Measurements from ENCODE around the gene RASA3.

Gene RASA3

DNA sequence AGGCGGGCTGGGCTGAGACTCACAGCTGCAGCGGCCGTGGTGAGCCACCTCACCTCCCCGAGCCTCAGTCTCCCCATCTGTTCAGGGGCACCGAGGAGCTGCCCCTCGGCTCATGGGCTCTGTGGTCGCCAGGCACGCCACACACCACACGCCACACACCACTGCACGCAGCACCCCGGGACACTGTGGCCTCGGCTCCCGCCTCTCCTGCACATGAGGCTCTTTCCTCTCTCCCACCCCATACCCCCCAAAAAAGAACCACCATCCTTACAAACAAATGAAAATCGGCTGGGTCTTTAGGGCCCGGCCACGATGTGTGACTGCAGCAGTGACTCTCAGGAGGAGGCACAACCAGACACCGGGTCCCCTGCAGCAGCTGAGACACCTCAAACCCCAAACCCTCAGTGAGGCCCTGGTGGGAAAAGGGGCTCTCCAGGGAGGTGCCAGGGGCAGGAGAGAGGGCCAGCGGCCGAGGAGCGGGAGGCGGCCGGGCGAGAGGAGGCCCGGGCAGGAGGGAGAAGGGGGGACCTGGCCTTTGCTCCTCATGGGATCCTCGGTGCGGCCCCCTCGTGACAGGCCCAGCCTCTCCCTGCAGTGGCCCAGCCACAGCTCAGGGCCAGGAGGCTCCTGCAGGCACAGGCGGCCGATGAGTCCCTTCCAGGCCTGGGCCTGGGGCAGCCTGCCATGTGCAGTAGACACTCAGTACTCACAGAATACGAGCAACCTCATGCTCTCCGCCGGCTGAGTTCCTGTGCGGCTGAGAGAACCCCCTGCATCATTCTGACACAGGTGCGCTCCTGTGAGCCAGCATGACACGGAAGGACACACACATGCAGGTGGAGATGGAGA lies 66.3 kb downstream of the RASA3 start:
- DNase-seq (ENCODE audit: low read depth): no peak

DNA sequence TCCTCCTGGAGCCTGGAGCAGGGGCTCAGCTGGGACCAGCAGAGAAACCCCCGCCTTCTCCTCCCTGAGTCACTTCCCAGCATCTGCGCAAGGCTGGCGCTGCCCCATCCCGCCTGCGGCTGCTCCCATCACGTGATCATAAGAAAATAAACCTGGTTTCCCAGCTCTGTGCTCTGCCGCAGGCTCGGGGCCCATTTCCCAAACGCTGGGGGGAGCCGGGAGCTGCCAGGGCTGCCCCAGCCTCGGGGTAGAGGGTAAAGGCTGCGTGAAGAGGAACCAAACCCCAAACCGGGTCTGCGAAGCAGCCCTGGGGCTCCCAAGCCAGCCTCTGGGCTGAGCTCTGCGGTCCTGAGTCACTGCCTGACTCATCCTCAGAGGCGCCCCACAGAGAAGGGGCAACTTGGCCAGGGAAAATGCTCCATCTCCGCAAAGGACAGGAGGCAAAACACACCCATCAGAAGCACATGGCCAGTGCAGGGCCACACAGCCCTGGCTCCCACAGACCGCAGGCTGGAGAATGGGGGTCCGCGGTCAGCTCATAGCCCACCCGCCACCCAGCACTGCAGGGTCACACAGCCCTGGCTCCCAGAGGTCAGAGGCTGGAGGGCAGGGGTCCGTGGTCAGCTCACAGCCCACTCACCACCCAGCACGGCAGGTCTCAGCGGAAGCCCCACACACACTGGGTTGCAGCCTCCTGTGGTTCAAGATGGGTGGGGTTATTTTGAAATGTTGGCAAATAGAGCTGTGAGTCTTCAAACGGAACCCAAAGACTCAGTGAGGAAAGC lies 67.1 kb downstream of the RASA3 start:
- DNase-seq (ENCODE audit: low read depth): peak; percentile 32

DNA sequence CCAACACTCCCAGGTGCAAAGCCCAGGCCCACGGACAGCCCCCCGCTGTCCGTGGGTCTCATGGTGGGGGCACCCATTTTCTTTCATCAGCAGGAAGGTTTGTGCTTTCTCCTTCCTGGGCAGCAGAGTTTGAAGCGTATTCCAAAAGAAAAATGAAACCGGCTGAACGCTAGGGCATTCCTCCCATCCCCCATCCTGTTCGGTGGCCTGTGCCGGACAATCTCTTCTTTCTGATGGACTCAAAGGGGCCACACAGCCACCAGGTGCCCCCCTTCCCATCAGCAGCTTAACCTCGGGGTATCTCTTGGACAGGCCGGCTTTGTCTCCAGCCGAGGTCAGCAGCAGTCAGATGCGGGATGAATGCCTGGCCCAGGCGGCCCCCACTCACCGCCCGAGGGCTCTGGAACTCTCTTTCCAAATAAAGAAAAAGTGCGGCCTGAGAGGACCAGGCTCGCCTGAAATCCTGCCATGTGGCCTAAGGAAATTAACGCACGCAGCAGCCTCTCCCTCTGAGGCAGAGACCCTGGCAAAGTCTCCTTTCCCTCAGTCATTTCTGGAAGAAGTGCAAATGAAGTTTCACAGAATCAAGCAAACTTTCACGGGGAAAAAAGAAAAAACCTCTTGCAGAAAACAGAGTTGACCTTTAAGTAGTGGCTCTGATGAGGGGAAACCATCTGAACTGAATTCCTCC lies 67.8 kb downstream of the RASA3 start:
- DNase-seq (ENCODE audit: low read depth): no peak

DNA sequence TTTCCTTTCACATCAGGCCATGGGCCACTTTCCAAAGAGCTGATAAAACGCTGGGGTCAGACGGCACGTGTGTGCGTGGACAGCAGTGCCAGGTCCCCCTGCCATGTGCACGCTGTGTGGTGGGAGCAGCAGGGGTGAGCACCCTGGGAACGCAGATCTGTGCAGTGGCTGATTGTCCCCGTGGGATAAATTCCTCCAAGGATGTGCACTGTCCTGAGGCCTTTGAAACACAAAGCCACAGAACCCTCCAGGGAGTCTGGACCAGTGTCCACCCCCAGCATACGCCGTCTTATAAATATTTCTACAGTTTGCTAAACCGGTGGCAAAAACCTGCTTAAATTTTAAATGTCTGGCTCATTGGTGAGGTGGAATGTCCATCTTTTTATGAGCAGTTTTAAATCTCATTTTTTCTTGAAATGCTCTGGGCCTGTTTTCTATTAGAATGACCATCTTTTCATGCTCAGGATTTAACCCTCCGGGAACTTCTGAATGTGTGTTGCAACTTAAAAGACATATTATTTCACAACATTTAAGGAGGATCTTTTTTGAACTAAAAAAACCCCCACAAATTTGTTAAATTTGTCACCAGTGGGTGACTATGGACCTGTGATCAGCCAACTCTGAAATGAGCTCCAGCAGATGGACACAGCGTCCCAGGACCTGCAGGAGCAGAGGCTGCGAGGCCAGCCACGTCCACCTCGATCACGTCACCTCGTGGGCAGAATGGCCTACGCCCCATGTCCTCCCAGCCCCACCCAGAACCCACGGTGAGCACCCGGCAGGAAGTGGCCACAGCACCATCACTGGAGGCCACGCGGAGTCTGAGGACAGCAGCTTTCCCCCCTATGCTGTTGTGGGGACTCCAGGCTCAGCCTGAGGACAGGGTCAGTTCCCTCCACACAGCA lies 68.6 kb downstream of the RASA3 start:
- DNase-seq (ENCODE audit: low read depth): no peak

DNA sequence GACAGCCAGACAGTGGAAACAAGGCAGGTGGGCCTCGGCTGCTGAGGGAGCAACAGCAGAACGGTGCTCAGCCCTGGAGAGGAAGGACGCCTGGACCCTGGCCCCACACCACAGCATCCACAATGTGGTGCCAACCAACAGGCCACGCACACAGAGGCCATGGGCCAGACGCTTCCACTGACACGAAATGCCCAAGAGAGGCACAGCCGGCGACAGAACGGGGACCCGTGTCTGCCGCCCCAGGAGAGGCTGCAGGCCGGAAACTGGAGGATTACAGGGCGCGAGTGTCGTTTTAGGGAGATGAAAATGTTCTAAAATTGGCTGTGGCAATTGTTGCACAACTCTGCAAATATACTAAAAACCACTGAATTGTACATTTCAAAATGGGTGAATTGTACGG lies 69.7 kb downstream of the RASA3 start:
- DNase-seq (ENCODE audit: low read depth): no peak

DNA sequence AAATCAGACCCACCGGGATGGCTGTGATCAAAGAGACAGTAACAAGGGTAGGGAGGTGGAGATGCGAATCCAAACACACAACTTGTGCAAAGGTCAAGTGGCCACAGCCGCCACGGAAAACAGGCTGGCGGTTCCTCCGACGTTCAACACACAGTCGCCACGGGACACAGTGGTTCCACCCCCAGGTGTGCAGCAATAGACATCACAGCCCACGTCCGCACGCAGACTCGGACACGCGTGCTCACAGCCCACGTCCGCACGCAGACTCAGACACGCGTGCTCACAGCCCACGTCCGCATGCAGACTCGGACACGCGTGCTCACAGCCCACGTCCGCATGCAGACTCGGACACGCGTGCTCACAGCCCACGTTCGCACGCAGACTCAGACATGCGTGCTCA lies 70.1 kb downstream of the RASA3 start:
- DNase-seq (ENCODE audit: low read depth): no peak

DNA sequence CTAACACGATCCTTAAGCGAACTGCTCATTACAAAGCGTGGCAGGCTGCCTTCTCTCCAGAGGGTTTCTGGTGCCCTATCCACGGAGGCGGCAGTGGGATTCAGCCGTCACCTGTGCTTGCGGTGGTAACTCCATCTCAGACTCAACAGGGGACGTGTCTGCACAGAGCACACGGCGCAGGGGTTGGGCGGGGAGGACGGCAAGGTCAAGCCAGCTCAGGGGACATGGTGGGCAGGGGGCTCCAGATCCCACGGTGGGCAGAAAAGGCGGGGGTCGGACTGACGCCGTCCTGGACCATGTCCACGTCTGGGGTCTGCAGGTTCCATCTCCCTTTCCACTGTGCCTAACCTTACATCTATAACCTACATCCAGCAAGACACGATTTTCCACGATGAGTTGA lies 70.7 kb downstream of the RASA3 start:
- no peak for DNase-seq (ENCODE audit: low read depth)

DNA sequence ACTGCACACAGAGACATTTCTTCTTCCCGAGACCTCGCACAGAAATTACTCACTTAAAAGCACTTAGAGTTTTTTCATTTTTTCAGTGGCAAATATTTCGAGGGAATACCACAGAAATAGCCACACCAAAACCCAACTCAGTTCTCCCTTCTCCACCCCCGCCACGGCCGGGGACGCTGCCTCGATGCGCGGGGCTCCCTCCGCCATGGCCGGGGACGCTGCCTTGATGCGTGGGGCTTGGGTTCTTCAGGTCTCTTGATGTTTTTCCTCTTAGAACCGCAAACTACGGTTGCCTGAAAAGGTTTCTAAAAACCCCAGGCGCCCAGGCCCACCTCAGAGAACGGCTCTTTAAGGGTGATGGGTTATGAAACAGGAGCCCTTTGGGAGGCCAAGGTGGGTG lies 71.4 kb downstream of the RASA3 start:
- DNase-seq (ENCODE audit: low read depth): no peak

DNA sequence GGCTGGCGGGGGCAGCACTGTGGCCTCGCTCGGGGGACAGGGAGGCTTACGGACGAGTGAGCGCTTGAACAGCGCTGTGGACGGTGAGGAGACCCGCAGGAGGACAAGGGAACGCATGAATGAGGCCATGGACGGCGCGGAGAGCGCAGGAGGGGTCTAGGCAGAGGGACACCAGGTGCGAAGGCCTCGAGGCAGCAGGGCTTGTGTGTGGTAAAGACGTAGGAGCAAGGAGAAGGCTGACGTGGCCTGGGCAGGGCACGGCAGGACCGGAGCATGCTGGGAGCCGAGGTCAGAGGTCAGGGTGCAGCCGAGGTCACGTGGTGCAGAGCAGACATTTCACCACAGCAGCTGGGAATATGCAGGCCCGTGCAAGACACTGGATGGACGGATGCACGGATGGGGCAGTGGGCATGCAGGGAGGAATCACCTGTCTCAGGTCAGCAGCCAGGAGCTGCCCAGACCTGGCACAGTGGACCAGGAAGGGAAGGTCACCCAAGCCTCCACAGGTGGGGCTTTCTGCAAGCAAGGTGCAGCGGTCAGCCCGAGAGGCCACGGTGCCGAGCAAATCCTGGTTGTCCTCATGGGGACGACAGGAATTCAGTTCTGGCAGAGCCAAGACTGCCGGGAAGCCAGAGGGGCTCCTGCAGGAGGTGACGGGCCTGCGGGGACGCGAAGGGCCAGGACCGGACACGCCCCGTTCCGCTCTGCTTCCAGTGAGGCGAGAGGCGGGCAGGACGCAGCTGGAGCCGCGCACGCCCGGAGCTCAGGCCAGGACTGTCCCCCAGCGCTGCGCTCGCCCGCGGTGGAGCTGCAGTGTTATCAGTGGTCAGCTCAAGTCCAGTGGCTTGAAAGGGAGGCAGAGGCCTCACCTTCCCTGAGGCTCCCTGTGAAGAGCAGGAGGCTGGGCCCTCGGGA lies 72.2 kb downstream of the RASA3 start:
- DNase-seq (ENCODE audit: low read depth): no peak

DNA sequence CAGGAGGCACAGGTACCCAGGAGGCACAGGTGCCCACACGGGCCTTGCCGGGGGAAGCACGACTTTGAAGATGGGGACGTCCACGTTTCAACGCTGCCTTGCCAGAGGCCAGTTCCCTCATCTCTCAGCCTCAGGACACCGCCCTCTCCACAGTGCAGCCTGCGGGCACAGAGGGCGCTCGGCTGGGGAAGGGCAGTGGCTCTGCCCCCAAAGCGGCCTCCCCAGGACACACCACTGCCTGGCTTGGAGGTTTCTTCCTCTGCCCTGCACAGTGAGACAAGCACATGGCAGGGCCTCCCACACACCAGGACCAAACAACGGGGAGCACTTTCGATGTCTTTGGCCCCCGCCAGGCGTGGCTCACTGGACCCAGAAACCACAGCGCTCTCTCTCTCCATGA lies 73.0 kb downstream of the RASA3 start:
- no peak for DNase-seq (ENCODE audit: low read depth)

DNA sequence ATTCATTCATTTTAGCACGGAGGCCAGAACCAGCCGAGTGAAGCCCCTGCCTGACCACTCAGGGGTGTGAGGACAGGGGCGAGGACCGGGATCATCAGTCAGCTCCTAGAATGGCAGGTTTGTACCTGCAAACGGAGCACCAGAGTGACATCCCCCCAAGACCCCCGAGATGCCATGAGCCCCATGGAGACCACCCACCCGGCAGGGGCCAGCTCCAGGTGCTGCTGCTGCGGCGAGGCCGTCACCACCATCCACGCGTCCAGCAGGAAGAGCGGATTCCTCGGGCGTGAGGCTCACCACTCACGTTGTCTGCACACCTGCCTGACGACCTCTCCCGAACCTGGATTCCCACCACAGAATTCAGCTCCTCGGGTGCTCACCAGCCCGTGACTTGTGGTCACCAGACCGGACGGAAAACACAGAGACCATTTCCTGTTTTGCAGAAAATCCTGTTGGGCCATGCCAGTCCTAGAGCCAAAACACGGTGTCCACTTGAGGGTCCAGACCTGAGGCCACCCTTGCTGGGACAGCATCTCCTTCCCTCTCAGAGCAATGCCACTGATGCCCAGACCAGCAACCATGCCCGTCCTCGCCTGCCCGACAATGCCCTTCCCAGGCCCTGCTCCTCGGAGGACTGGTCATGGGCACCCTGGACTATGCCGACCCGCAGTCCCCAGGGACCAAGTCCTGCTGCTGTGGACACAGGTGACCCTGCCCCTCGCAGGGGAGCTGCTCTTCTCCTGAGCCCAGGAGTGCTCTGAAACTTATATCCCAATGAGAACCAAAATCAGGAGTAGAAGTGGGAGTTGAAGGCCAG lies 74.2 kb downstream of the RASA3 start:
- DNase-seq (ENCODE audit: low read depth): no peak

DNA sequence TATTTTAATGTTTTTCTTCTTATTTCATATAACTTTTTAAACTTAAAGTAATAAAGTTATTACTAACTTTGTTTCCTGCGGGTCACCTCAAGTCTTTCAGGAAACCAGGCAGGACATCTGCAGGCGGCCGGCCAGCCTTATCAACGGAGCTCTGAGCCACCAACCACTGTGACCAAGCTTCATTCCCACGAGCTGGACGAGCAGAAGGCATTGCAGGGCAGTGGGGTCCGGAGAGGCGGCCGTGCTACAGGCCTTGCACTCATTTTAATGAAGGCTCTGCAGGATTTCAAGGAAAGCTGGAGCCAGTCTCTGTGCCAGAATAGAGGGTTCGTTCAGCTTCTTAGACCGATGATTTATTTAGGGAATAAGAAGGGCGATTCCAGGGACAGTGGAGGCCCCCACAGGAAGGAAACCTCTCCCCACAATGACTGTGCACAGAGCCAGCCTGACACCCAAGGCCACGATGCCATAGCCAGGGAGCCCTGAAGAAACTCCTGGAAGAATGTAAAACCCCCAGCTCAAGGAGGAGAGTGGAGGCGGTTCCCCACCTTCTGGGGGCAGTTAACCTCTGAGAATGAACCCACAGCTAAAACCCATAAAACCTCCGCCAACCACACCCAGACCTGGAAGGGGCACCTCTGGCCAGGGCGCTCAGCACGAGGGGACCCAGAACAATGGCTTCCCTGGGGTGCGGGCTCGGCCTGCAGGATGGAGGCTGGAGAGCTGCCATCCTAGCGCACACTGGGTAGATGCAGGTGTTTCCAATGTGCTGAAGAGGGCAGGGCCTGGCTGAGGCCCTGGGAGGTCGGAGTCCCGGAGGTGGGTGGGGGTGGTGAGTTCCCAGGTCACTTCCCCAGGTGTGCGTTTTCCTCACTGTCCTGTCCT lies 75.0 kb downstream of the RASA3 start:
- DNase-seq (ENCODE audit: low read depth): peak; percentile 29

DNA sequence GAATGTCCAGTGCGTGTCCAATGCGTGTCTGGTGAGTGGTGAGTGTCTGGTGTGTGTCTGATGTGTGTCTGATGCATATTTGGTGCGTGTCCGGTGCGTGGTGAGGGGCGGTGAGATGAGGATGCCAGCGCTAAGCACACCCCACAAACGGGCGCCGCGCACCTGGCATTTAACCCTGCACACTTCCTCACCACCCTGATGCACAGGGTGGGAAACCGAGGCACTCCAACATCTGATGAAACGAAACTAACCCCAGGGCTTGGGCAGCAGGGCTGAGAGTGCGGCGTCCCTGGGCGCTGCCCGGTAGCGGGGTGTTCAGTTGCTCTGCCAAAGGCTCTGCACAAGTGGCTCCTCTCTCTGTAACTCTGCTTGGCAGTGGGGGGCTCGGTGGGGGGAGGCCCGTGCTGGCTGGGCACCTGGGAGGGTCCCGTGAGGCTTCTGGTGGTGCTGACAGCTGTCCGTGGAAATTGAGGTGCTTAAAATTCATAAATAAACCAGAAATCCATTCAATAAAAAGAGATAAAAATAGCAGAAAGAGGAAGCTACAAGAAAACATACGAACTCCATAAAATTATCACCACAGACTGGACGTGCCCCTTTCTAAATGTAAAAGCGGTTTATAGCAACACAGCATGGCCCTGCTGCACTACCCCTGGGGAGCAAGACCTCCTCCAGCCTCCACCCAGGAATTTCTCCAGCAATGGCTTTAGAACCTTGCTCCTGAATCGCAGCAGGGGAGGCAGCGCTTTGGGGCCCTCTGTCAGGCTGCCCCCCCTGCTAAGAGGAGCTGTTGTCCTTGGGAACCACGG lies 76.0 kb downstream of the RASA3 start:
- DNase-seq (ENCODE audit: low read depth): no peak

DNA sequence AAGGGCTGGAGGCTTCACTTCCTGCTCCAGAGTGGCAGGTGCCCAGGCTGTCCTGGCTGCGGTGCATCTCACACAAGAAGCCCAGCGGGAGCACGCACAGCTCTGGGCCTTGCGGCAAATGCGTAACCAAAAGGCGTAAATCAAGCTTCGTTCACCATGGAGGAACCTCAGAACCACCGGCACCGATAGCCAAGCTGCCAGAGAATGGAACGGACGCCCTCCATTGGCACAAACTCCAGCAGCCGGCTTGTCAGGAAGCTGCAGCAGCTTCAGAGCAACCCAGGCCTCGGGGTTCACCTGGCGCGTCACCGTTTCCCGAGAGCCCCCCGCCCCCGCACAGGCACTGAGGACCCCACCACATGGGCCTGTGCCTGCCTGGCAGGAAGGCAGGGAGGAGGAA lies 76.7 kb downstream of the RASA3 start:
- DNase-seq (ENCODE audit: low read depth): no peak

DNA sequence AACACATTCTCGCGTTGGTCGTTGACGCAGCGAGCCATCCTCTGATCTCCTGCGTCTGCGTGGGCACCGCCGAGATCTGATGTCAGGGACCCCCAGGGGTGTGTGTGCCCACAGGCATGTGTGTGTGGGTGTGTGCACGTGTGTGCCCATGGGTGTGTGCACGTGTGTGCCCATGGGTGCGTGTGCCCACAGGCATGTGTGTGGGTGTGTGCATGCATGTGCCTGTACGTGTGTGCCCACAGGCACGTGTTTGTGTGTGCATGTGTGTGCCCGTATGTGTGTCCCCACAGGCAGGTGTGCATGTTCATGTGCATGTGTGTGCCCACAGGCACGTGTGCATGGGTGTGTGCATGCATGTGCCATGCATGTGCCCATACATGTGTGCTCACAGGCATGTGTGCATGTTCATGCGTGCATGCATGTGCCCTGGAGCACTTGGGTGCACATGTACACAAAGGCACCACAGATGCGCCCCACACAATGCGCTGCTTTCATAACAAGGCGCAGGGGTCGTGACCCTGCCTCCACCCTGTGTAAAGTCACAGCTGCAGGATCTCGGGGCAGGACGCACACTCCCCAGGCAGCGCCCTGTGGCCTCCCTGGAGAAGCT lies 77.5 kb downstream of the RASA3 start:
- DNase-seq (ENCODE audit: low read depth): no peak

DNA sequence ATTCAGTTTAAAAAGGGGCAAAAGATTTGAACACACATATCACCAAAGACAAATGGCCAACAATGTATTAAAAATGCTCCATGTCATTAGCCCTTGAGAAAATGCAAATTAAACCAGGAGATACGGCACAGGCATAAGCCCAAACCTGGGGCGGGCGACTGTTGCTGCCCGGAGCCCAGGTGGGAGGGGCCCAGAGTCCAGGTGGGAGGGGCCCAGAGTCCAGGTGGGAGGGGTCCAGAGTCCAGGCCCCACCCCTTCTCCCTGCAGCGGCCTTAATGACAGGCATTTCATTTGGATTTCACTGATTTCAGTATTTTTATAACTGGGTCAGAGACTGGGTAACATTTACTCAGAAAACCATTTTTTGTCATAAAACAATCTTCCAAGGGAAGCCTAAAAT lies 78.2 kb downstream of the RASA3 start:
- DNase-seq (ENCODE audit: low read depth): no peak

DNA sequence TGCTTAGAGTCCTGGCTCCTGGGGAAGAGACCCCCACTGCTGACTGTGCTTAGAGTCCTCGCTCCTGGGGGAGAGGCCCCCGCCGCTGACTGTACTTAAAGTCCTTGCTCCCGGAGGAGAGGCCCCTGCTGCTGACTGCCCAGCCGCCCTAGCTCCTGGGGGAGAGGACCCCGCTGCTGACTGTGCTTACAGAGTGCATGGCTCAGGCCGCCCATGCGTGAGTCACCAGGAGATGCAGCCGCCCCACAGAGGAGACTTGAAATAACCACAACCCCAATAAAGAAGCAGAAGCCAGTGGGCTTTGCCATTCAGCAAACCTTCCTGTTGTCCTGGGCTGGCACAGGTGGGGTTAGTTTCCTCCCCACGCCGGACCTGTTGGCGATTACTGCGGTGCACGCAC lies 79.4 kb downstream of the RASA3 start:
- no peak for DNase-seq (ENCODE audit: low read depth)
